Neural progenitor cell (in vitro differentiated cells): Measurements from ENCODE around the gene IQCF5. TPM values are rescaled to one million over a fixed set of nuclear protein-coding genes. Genes with fewer than 3 reads are reported as not detected.

Experiments used
- DNase-seq: peaks from one replicate; pipeline ENCODE4 v3.0.0-alpha.2; 2016; ENCODE audit warnings: low spot score
- H2AFZ ChIP-seq: fragments of 200-600 bp; sonication (generic); replicated peaks from 2 replicates; pipeline ENCODE4 v1.6.1; 2016; ENCODE audit warnings: antibody characterized with exemption
- H3F3A ChIP-seq: fragments of 200-600 bp; sonication (generic); 2 replicates; pipeline ENCODE4 v1.6.1; 2016; ENCODE audit warnings: antibody characterized with exemption, low read depth
- H3K27ac ChIP-seq: fragments of 200-600 bp; sonication (generic); 2 replicates; pipeline ENCODE4 v1.5.1; 2016; ENCODE audit warnings: mild to moderate bottlenecking
- H3K27me3 ChIP-seq: fragments of 200-600 bp; sonication (generic); 2 replicates; pipeline ENCODE4 v1.6.1; 2016; ENCODE audit warnings: mild to moderate bottlenecking, moderate library complexity
- H3K36me3 ChIP-seq: fragments of 200-600 bp; sonication (generic); 2 replicates; pipeline ENCODE4 v1.5.1; 2016
- H3K4me1 ChIP-seq: fragments of 200-600 bp; sonication (generic); 2 replicates; pipeline ENCODE4 v1.6.1; 2016; ENCODE audit warnings: mixed run types
- H3K4me2 ChIP-seq: fragments of 200-600 bp; sonication (generic); 2 replicates; pipeline ENCODE4 v1.6.1; 2016
- H3K4me3 ChIP-seq: fragments of 200-600 bp; sonication (generic); 2 replicates; pipeline ENCODE4 v1.5.1; 2016
- H3K79me2 ChIP-seq: fragments of 200-600 bp; sonication (generic); 2 replicates; pipeline ENCODE4 v1.6.1; 2016; ENCODE audit warnings: low read depth
- H3K9ac ChIP-seq: fragments of 200-600 bp; sonication (generic); 2 replicates; pipeline ENCODE4 v1.6.1; 2016
- H3K9me3 ChIP-seq: fragments of 200-600 bp; sonication (generic); 2 replicates; pipeline ENCODE4 v1.5.1; 2016; ENCODE audit warnings: low read depth
- H4K20me1 ChIP-seq: fragments of 200-600 bp; sonication (generic); 2 replicates; pipeline ENCODE4 v1.6.1; 2016; ENCODE audit warnings: low read depth
- H3K27ac Mint-ChIP-seq: 3 replicates; pipeline ENCODE4 v1.8.0; 2021; ENCODE audit warnings: mixed read lengths
- H3K27me3 Mint-ChIP-seq: 2 replicates; pipeline ENCODE4 v1.8.0; 2022; ENCODE audit warnings: low read depth, mild to moderate bottlenecking, inconsistent platforms, moderate library complexity, mixed read lengths; ENCODE audit not compliant: insufficient read depth
- H3K36me3 Mint-ChIP-seq: 3 replicates; pipeline ENCODE4 v1.8.0; 2021; ENCODE audit warnings: mixed read lengths
- H3K4me1 Mint-ChIP-seq: 3 replicates; pipeline ENCODE4 v1.8.0; 2021; ENCODE audit warnings: mixed read lengths
- H3K4me3 Mint-ChIP-seq: 3 replicates; pipeline ENCODE4 v1.8.0; 2021; ENCODE audit warnings: mild to moderate bottlenecking, moderate library complexity, mixed read lengths
- H3K9me3 Mint-ChIP-seq: 3 replicates; pipeline ENCODE4 v1.8.0; 2020; ENCODE audit warnings: mixed read lengths
- CTCF ChIP-seq: fragments of 200-600 bp; sonication (generic); IDR thresholded peaks from 2 replicates; pipeline ENCODE4 v1.5.1; 2017; ENCODE audit warnings: antibody characterized with exemption, mild to moderate bottlenecking
- EZH2 ChIP-seq: fragments of 200-600 bp; sonication (generic); IDR thresholded peaks from 2 replicates; pipeline ENCODE4 v1.6.1; 2017; ENCODE audit warnings: antibody characterized with exemption, mild to moderate bottlenecking, moderate library complexity
- EZH2phosphoT487 ChIP-seq: fragments of 200-600 bp; sonication (generic); IDR thresholded peaks from 2 replicates; pipeline ENCODE4 v1.6.1; 2017; ENCODE audit warnings: antibody characterized with exemption
- small RNA-seq: library from RNA; depleted of rRNA; stranded (forward); fragments of <200 nt; gene quantifications from one replicate; pipeline ENCODE3, GENCODE V24; 2015
- total RNA-seq: library from RNA; depleted of rRNA; stranded (reverse); fragments of >200 nt; gene quantifications from 2 replicates; pipeline ENCODE4 v1.2.3, GENCODE V29; 2015; ENCODE audit warnings: low replicate concordance

IQCF5 gene
- total RNA-seq, 1 donor from 2014 or later = not detected

GRCh38 chr3:51830345-51830744, 45.1 kb downstream of the IQCF5 start:
- no peaks in the 10 kb centered on the region for H4K20me1 ChIP-seq
- Mint-ChIP-seq H3K27ac (no peak overlapping the region), H3K4me1 (no peaks in the 10 kb centered on the region), H3K9me3 (peaks cover 14% of the 10 kb centered on the region), H3K4me3 (no peak overlapping the region), H3K27me3 (peaks cover 2% of the 10 kb centered on the region), H3K36me3 (no peaks in the 10 kb centered on the region)
- H2AFZ ChIP-seq = no peak overlapping the region
- no peak overlapping the region for H3K9ac ChIP-seq
- no peaks in the 10 kb centered on the region for H3K79me2 ChIP-seq
- no peaks in the 10 kb centered on the region for H3K27me3 ChIP-seq
- H3K4me2 ChIP-seq = no peak overlapping the region
- no peak overlapping the region for H3K4me3 ChIP-seq
- TF ChIP-seq EZH2 (no peak), CTCF (no peak), EZH2phosphoT487 (no peak)
- no peaks in the 10 kb centered on the region for H3K4me1 ChIP-seq
- no peaks in the 10 kb centered on the region for H3K9me3 ChIP-seq
- H3K36me3 ChIP-seq = no peaks in the 10 kb centered on the region
- H3F3A ChIP-seq = no peaks in the 10 kb centered on the region
- DNase-seq = no peak
- no peak overlapping the region for H3K27ac ChIP-seq

- Histone ChIP-seq H2AFZ (no peak overlapping the region), H3K27me3 (no peaks in the 10 kb centered on the region), H3K9ac (no peak overlapping the region), H3K79me2 (no peaks in the 10 kb centered on the region), H3K4me3 (no peak overlapping the region), H3K27ac (no peak overlapping the region), H3K4me2 (no peak overlapping the region), H3K36me3 (no peaks in the 10 kb centered on the region), H3K4me1 (no peaks in the 10 kb centered on the region), H4K20me1 (no peaks in the 10 kb centered on the region), H3F3A (no peaks in the 10 kb centered on the region), H3K9me3 (no peaks in the 10 kb centered on the region)
- Mint-ChIP-seq H3K4me1 (no peaks in the 10 kb centered on the region), H3K27me3 (peaks cover 10% of the 10 kb centered on the region), H3K36me3 (no peaks in the 10 kb centered on the region), H3K27ac (no peak overlapping the region), H3K9me3 (peaks cover 12% of the 10 kb centered on the region), H3K4me3 (no peak overlapping the region)
- no peak for TF ChIP-seq CTCF
- no peak for TF ChIP-seq EZH2
- no peak for TF ChIP-seq EZH2phosphoT487
- DNase-seq = no peak
Measured at GRCh38 chr3:51828297-51828696, 47.1 kb downstream of the IQCF5 start.

Small RNA genes within 50 kb of the gene (small RNA-seq; reads per million reads assigned to genes)
- gene RN7SL504P = 0.07 reads per million

Other genes with a start within 250 kb of the IQCF5 start
- gene TEX264, start 204.3 kb downstream of the IQCF5 start, total RNA-seq = 0.54 and 2.8 TPM in 2 replicates
- gene GRM2, start 168.5 kb downstream of the IQCF5 start, total RNA-seq = 1.9 and 4.9 TPM in 2 replicates
- not detected in 2 replicates for gene IQCF6, start 96.4 kb downstream of the IQCF5 start, total RNA-seq
- gene IQCF2, start 14.0 kb downstream of the IQCF5 start, total RNA-seq = not detected in 2 replicates
- gene IQCF1, start 27.8 kb upstream of the IQCF5 start, total RNA-seq = not detected in 2 replicates
- gene RRP9, start 66.3 kb upstream of the IQCF5 start, total RNA-seq = 10.5 and 20.1 TPM in 2 replicates
- gene PARP3, start 66.8 kb upstream of the IQCF5 start, total RNA-seq = 2.0 and 3.9 TPM in 2 replicates
- 0.21 TPM in 1 of 2 replicates, not detected in the other for gene GPR62, start 79.8 kb upstream of the IQCF5 start, total RNA-seq
- gene PCBP4, start 91.9 kb upstream of the IQCF5 start, total RNA-seq = 30.5 and 82.3 TPM in 2 replicates
- 6.0 and 8.3 TPM in 2 replicates for gene ABHD14B, start 98.4 kb upstream of the IQCF5 start, total RNA-seq
- 4.0 and 14.7 TPM in 2 replicates for gene ABHD14A, start 99.5 kb upstream of the IQCF5 start, total RNA-seq
- gene ACY1, start 107.9 kb upstream of the IQCF5 start, total RNA-seq = 17.3 and 31.8 TPM in 2 replicates
- 1,431 and 2,019 TPM in 2 replicates for gene RPL29, start 120.3 kb upstream of the IQCF5 start, total RNA-seq
- 2.4 and 10.7 TPM in 2 replicates for gene DUSP7, start 181.0 kb upstream of the IQCF5 start, total RNA-seq